Activated T-helper 1 cell treated with anti-CD3 and anti-CD28 coated beads, Interleukin-12 subunit alpha, Interleukin-12 subunit beta, Interleukin-2, Interleukin-4 antibody, amounts not matched to agents 30 ng/mL and 10 ng/mL and 1 ng/mL, durations not matched to agents 14 hours and 24 hours and 36 hours (primary cell): ENCODE results near the gene EFCAB14. TPM values are rescaled to one million over a fixed set of nuclear protein-coding genes. Genes with fewer than 3 reads are reported as not detected.
"Not testable (repeated sequence)": the region's sequence is repeated elsewhere in the genome, so short reads cannot be mapped to it uniquely, and the experiment has no call there.

Experiments
- DNase-seq: peaks from one replicate; pipeline ENCODE4 v3.0.0; 2021; ENCODE audit warnings: low spot score
- H3K27ac Mint-ChIP-seq: one replicate; pipeline ENCODE4 v1.8.0; 2021; ENCODE audit warnings: mild to moderate bottlenecking, mixed read lengths
- H3K27me3 Mint-ChIP-seq: one replicate; pipeline ENCODE4 v1.8.0; 2022; ENCODE audit warnings: mild to moderate bottlenecking, moderate library complexity, mixed read lengths; ENCODE audit not compliant: insufficient read depth
- H3K36me3 Mint-ChIP-seq: one replicate; pipeline ENCODE4 v1.8.0; 2021; ENCODE audit warnings: low read depth, mixed read lengths
- H3K4me1 Mint-ChIP-seq: one replicate; pipeline ENCODE4 v1.8.0; 2021; ENCODE audit warnings: low read depth, mixed read lengths
- H3K4me3 Mint-ChIP-seq: one replicate; pipeline ENCODE4 v1.8.0; 2021; ENCODE audit warnings: mild to moderate bottlenecking, moderate library complexity, mixed read lengths
- H3K9me3 Mint-ChIP-seq: one replicate; pipeline ENCODE4 v1.8.0; 2021; ENCODE audit warnings: mixed read lengths
- intact Hi-C: fragments of 100-400 bp; cut with micrococcal nuclease; formaldehyde crosslinking; loops from one replicate; pipeline ENCODE4 v1.15.1; 2024
- total RNA-seq: library from RNA; stranded (reverse); gene quantifications from 2 replicates; pipeline ENCODE4 v1.2.3, GENCODE V29; 2022

EFCAB14 gene
- total RNA-seq, 1 donor from 2014 or later = 67.0 TPM

GRCh38 chr1:46675549-46676314 is 43.2 kb downstream of the EFCAB14 start:
- DNase-seq = no peak
- H3K27me3 Mint-ChIP-seq = no peaks in the 10 kb centered on the region
- intact Hi-C loops = loop anchor here (1.0 to 2.0 kb wide), 2 partner anchors 8 to 43 kb away; partner anchors contain the start of gene EFCAB14
- H3K27ac Mint-ChIP-seq = peak overlapping the region; percentile 92
- no peaks in the 10 kb centered on the region for H3K9me3 Mint-ChIP-seq
- H3K4me3 Mint-ChIP-seq = peak overlapping the region; percentile 62
- H3K4me1 Mint-ChIP-seq = peaks cover 40% of the 10 kb centered on the region
- peaks cover 48% of the 10 kb centered on the region for H3K36me3 Mint-ChIP-seq

GRCh38 chr1:46673749-46674182 is 45.1 kb downstream of the EFCAB14 start:
- Mint-ChIP-seq H3K9me3 (no peaks in the 10 kb centered on the region), H3K36me3 (peaks cover 36% of the 10 kb centered on the region), H3K27ac (no peak overlapping the region), H3K27me3 (no peaks in the 10 kb centered on the region), H3K4me1 (peaks cover 40% of the 10 kb centered on the region), H3K4me3 (no peak overlapping the region)
- no peak for DNase-seq
- intact Hi-C loops = no loop called here

GRCh38 chr1:46672696-46673095 is 46.2 kb downstream of the EFCAB14 start:
- H3K27me3 Mint-ChIP-seq = no peaks in the 10 kb centered on the region

GRCh38 chr1:46671554-46671953 is 47.4 kb downstream of the EFCAB14 start, which contains the start of gene TEX38:
Gene TEX38, plus strand, starts transcription at chr1:46671854. Its CDS starts 81 bp downstream, at chr1:46671935.
- no peaks in the 10 kb centered on the region for H3K27me3 Mint-ChIP-seq
- intact Hi-C loops = no loop called here
- no peak for DNase-seq
- peaks cover 22% of the 10 kb centered on the region for H3K36me3 Mint-ChIP-seq
- no peaks in the 10 kb centered on the region for H3K9me3 Mint-ChIP-seq
- H3K4me3 Mint-ChIP-seq = no peak within 1 kb of the TSS
- H3K4me1 Mint-ChIP-seq = peaks cover 35% of the 10 kb centered on the region
- no peak within 1 kb of the TSS for H3K27ac Mint-ChIP-seq

More at GRCh38 chr1:46672696-46673095, 46.2 kb downstream of the EFCAB14 start:
- Mint-ChIP-seq H3K4me3 (no peak overlapping the region), H3K4me1 (peaks cover 36% of the 10 kb centered on the region), H3K36me3 (peaks cover 28% of the 10 kb centered on the region), H3K27ac (no peak overlapping the region), H3K9me3 (no peaks in the 10 kb centered on the region)
- no peak for DNase-seq
- intact Hi-C loops = no loop called here

GRCh38 chr1:46670134-46670533 is 48.8 kb downstream of the EFCAB14 start:
- Mint-ChIP-seq H3K36me3 (peaks cover 11% of the 10 kb centered on the region), H3K27ac (no peak overlapping the region), H3K27me3 (no peaks in the 10 kb centered on the region), H3K4me1 (peaks cover 30% of the 10 kb centered on the region), H3K9me3 (no peaks in the 10 kb centered on the region), H3K4me3 (no peak overlapping the region)
- no peak for DNase-seq
- intact Hi-C loops = no loop called here

DNA sequence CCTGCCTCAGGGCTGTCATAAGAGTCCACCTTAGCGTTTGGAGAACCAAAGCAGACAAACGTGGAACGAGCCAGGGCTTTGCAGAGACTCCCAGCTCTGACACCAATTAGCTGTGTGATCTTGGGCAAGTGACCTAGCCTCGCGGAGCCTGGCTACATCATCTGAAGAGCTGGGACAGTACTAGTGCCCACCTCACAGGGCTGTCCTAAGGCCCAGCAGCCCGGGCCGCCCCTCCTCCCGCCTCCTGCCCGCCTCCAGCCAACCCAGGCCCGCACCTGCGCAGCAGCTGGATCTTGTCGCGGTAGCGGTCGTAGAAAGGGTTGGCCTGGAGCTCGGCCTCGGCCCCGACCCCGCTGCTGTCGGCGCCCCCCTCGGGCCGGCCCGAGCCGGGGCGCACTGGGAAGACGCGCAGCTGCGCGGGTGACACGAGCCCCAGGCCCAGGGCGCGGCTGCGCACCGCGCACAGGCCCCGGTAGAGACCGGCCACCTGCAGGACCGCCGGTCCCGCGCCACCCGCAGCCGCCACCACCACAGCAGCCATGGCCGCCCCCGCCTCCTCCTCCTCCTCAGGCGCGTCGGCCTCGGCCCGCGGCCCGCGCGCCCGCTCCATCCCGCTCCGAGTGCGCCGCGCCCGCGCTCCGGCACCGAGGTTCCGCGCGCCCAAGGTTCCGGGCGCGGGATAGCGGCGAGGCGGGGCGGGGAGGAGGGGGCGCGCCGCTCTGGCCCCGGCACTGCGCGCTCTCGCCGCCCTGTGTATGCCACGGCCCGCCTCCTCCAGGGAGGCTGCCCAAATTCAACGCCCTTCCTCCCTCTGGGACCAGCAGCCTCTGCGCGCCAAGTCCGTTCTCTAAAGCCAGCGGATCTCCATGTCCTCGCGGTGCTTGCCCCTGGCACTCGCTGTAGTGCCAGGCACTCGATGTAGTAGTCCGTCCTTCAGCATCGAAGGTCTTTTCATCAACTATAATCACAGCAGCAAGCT is 50.8 kb downstream of the EFCAB14 start, which contains the start of gene ATPAF1:
ATPAF1 (minus strand) TSS at position 583 of the 979 bp plus-strand sequence; CDS start at position 541, 42 bp downstream.
- peak; percentile 62 for DNase-seq
- Mint-ChIP-seq H3K4me1 (peaks cover 25% of the 10 kb centered on the region), H3K27ac (peak within 1 kb of the TSS; percentile 58), H3K9me3 (no peaks in the 10 kb centered on the region), H3K36me3 (peaks cover 19% of the 10 kb centered on the region), H3K27me3 (no peaks in the 10 kb centered on the region), H3K4me3 (peak within 1 kb of the TSS; percentile 85)
- intact Hi-C loops = loop anchor here (1.0 to 5.0 kb wide), 6 partner anchors 7 to 136 kb away; partner anchors contain the start of genes EFCAB14, MKNK1 and MOB3C

DNA sequence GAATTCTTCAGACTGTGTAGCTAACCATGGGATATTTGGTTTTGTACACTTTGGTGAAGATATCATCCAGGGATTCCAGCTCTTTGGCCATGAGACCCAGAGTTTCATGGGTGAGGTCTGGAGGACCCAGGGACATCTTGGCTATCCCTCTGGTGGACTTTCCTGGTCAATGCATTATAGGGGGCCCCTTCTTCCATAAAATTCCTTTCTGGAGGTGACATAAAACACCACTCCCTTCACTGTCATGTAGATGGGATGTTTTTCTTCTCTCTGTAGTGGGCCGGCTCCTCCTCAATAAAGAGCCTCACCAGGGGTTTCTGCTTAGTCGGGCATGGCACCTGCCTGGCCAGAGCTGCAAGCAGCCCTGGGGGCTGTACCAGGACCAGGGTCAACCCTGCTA is 52.9 kb downstream of the EFCAB14 start:
- DNase-seq = no peak
- Mint-ChIP-seq H3K27ac (no peak overlapping the region), H3K36me3 (peaks cover 18% of the 10 kb centered on the region), H3K27me3 (no peaks in the 10 kb centered on the region), H3K4me1 (peaks cover 25% of the 10 kb centered on the region), H3K9me3 (no peaks in the 10 kb centered on the region), H3K4me3 (peak overlapping the region; percentile 85)
- intact Hi-C loops = loop anchor here (5.0 kb wide), 2 partner anchors 84 to 134 kb away; no protein-coding TSS in a partner anchor

DNA sequence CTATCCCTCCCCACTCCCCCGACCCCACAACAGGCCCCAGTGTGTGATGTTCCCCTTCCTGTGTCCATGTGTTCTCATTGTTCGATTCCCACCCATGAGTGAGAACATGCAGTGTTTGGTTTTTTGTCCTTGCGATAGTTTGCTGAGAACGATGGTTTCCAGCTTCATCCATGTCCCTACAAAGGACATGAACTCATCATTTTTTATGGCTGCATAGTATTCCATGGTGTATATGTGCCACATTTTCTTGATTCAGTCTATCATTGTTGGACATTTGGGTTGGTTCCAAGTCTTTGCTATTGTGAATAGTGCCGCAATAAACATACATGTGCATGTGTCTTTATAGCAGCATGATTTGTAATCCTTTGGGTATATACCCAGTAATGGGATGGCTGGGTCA is 56.0 kb downstream of the EFCAB14 start:
- H3K27me3 Mint-ChIP-seq, DNase-seq, H3K9me3 Mint-ChIP-seq, H3K27ac Mint-ChIP-seq, H3K4me3 Mint-ChIP-seq, intact Hi-C loops: not testable (repeated sequence)
- H3K36me3 Mint-ChIP-seq = peaks cover 20% of the 10 kb centered on the region
- H3K4me1 Mint-ChIP-seq = peaks cover 43% of the 10 kb centered on the region

DNA sequence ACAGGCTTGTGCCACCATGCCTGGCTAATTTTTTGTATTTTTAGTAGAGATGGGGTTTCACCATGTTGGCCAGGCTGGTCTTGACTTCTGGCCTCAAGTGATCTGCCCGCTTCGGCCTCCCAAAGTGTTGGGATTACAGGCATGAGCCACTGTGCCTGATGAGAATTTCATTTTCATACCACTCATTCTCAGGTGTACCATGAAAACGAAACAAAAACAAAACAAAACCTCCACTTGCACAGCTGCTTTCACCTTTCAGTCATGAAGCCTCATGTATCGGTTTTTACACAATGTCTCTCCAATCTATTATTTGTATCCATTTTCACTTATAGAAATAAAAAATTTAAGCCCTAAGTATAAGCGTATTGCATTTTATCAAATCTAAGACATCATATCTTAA is 58.8 kb downstream of the EFCAB14 start:
- DNase-seq, H3K4me3 Mint-ChIP-seq, H3K9me3 Mint-ChIP-seq, H3K27ac Mint-ChIP-seq, intact Hi-C loops, H3K27me3 Mint-ChIP-seq: not testable (repeated sequence)
- H3K36me3 Mint-ChIP-seq = peaks cover 36% of the 10 kb centered on the region
- H3K4me1 Mint-ChIP-seq = peaks cover 27% of the 10 kb centered on the region

- Mint-ChIP-seq H3K9me3 (peaks cover 7% of the 10 kb centered on the region), H3K4me1 (peaks cover 22% of the 10 kb centered on the region), H3K36me3 (peaks cover 36% of the 10 kb centered on the region), H3K4me3 (no peak overlapping the region), H3K27me3 (no peaks in the 10 kb centered on the region), H3K27ac (no peak overlapping the region)
- DNase-seq = no peak
- intact Hi-C loops = no loop called here
Observed at GRCh38 chr1:46659307-46659870, 59.5 kb downstream of the EFCAB14 start.

- intact Hi-C loops = no loop called here
- peak overlapping the region; percentile 67 for H3K27ac Mint-ChIP-seq
- H3K4me1 Mint-ChIP-seq = peaks cover 36% of the 10 kb centered on the region
- H3K9me3 Mint-ChIP-seq = peaks cover 7% of the 10 kb centered on the region
- H3K27me3 Mint-ChIP-seq = no peaks in the 10 kb centered on the region
- no peak for DNase-seq
- peaks cover 36% of the 10 kb centered on the region for H3K36me3 Mint-ChIP-seq
- no peak overlapping the region for H3K4me3 Mint-ChIP-seq
Observed at GRCh38 chr1:46657775-46658174, 61.1 kb downstream of the EFCAB14 start.

DNA sequence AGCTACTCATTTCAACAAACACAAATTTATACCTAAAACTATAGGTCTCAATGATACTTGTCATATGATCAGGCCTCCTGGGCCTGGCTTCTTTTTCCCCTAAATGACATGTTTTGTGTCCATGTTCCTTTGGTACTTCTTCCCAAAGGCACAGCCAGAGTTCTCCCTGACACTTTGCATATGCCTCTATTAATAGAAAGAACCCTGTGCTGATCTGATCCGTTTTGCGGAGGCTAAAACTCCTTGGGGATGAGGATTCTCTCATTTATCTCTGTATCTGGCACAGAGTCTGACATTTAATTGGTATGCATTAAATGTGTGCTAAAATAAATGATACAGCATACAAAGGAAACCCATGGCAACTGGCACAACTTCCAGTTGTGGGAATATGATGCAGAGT is 62.3 kb downstream of the EFCAB14 start:
- H3K27ac Mint-ChIP-seq = no peak overlapping the region
- H3K36me3 Mint-ChIP-seq = peaks cover 40% of the 10 kb centered on the region
- H3K9me3 Mint-ChIP-seq = peaks cover 7% of the 10 kb centered on the region
- no peak for DNase-seq
- no peaks in the 10 kb centered on the region for H3K27me3 Mint-ChIP-seq
- intact Hi-C loops = no loop called here
- H3K4me1 Mint-ChIP-seq = peaks cover 38% of the 10 kb centered on the region
- H3K4me3 Mint-ChIP-seq = no peak overlapping the region
